HG02588 (cell line): ENCODE measurements around the gene CRTC3.
A peak's percentile ranks its signal among the peaks of the same experiment; 100 is the strongest.
"Not testable (repeated sequence)": the region's sequence is repeated elsewhere in the genome, so short reads cannot be mapped to it uniquely, and the experiment has no call there.

Source experiments
- ATAC-seq: cut with Tn5 transposase; IDR thresholded peaks from one replicate; pipeline ENCODE4 v1.9.1; 2021; ENCODE audit warnings: mild to moderate bottlenecking, moderate library complexity; ENCODE audit not compliant: unreplicated experiment

Gene CRTC3

DNA sequence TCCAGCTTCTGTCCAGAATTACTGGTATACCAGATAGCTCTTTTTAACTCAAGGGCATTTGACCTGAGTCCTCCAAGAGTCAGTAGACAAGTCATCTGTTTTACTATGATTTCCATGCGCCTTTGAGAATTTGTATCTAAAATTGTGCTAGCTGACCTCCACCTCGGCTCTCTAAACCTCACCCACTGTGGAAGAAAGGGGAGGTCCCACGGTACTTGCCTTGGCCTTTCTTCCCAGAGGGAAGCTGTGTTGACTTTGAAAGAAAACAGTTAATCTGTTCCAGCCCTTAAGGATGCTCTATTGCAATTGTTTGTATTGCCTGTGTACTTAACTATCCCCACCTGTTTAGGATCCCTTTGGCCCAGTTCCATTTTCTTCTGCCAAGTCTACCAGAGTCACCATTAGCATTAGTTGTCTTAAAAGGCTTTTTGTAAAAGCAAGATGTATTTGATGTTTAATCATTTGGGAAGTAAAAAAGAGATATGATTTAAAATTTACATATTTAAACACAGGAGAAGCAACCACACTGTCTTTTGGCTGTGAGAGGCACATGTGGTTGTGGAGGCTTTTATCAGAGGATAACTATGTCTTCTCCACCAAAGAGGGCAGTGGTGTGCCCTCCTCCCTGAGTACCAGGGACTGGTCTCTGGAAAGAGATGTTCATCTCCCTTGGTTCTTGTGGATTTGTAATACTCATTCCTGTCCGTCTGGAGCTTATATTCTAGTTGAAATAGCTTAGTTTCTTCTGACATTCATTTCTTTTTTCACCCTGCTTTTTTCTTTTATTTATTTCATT lies 88.8 kb downstream of the CRTC3 start:
- ATAC-seq: no peak

- ATAC-seq: no peak
These were observed 89.7 kb downstream of the CRTC3 start for GRCh38 chr15:90619468-90619867.

- no peak for ATAC-seq
These were observed 90.2 kb downstream of the CRTC3 start for GRCh38 chr15:90619939-90620338.

DNA sequence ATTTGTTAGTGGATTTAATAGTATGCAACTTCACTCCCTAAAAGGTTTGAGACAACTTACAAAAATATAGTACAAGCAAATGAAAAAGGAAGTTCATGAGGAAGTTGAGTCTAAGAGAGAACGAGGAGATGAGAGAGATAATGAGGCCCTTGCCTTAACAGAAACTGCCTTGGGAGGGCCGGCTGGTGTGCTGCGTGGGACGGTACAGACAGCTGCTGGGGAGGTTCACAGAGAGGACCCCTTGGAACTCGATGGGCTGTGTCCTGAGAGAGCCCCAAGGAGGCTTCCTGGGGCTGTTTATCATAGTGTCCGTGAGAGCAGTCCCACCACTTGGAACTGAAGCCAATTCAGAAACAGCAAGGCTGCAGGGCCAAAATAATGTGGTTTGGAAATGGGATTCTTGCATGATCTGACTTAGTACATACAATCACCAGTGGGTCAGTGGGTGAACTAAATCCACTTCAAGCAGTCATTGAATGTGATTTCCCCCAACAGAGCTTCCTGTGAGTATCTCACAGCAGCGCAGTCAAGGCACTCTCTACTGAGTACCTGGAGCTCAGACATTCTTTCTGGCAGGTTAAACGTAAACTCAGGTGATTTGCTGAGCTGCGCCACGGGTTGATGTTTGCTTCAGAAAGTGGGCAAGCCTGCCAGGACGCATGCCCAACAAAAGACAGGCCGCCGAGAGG lies 90.8 kb downstream of the CRTC3 start:
- peak; percentile 60 for ATAC-seq

GRCh38 chr15:90623854-90624253 lies 94.1 kb downstream of the CRTC3 start:
- ATAC-seq: no peak

- no peak for ATAC-seq
These were observed 94.7 kb downstream of the CRTC3 start for GRCh38 chr15:90624278-90624981.

- no peak for ATAC-seq
These were observed 95.3 kb downstream of the CRTC3 start for GRCh38 chr15:90625037-90625436.

DNA sequence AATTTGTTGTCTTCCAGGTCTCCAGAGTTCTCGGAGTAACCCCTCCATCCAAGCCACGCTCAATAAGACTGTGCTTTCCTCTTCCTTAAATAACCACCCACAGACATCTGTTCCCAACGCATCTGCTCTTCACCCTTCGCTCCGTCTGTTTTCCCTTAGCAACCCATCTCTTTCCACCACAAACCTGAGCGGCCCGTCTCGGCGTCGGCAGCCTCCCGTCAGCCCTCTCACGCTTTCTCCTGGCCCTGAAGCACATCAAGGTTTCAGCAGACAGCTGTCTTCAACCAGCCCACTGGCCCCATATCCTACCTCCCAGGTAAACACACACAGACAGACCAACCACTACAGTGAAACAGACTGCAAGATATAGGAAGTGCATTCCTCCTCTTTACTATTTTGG lies 99.5 kb downstream of the CRTC3 start:
- no peak for ATAC-seq

GRCh38 chr15:90633360-90633759 lies 103.6 kb downstream of the CRTC3 start:
- no peak for ATAC-seq

DNA sequence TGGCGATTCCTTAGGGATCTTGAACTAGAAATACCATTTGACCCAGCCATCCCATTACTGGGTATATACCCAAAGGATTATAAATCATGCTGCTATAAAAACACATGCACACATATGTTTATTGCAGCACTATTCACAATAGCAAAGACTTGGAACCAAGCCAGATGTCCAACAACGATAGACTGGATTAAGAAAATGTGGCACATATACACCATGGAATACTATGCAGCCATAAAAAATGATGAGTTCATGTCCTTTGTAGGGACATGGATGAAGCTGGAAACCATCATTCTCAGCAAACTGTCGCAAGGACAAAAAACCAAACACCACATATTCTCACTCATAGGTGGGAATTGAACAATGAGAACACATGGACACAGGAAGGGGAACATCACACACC lies 107.3 kb downstream of the CRTC3 start:
- ATAC-seq: not testable (repeated sequence)

DNA sequence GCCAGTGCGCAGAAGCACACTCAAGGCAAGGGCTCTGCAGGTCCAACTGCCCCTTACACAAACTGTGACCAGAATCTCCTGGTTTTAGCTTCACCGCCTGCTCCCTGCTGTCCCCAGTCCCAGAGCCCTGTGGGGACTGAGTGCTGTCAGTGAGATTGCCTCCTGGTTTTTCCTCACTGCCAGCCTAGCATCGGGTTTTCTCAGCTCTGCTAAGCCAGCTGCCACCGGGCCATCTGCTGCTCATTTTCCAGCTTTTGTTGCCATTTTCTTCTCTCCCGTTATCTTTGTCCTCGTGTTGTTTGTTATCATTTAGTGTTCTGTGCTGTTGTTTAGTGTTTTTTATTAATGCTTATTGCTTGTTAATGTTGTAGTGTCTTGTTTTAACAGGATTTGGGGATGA lies 108.0 kb downstream of the CRTC3 start:
- no peak for ATAC-seq

DNA sequence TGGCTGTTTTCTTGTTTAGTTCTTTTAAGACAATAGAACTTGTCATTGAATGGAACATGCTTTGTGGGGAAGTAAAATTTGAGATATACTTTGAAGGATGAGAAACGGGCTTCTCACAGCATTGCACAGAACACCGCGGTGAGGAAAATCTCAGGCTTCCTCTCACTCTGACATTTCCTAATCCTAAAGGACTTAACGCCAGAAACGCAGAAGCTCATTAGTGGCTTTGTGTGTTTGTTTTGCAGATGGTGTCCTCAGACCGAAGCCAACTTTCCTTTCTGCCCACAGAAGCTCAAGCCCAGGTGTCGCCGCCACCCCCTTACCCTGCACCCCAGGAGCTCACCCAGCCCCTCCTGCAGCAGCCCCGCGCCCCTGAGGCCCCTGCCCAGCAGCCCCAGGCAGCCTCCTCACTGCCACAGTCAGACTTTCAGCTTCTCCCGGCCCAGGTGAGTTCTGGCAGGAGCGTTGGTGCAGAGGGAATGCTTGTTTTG lies 108.5 kb downstream of the CRTC3 start:
- no peak for ATAC-seq

- no peak for ATAC-seq
These were observed 109.2 kb downstream of the CRTC3 start for GRCh38 chr15:90638963-90639362.

GRCh38 chr15:90640862-90641261 lies 111.1 kb downstream of the CRTC3 start:
- ATAC-seq: no peak

- ATAC-seq: no peak
These were observed 112.1 kb downstream of the CRTC3 start for GRCh38 chr15:90641581-90642463.

- ATAC-seq: no peak
These were observed 113.0 kb downstream of the CRTC3 start for GRCh38 chr15:90642464-90643300.

DNA sequence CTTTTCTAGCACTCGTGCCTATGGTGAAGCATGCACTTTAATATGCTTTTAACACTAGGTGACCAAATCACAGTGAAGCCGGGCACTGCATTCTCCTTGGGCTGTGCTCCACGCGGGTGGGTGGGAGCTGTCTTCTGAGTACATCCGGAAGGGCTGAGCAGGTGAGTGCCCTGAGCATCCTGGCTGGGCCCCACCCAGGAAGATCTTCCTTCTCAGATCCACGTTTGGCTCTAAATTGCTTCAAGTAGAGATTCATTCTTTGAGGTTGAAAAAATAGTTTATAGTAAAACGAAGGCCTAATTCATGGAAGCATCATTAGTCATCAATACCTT lies 113.5 kb downstream of the CRTC3 start:
- ATAC-seq: no peak

- no peak for ATAC-seq
These were observed 114.8 kb downstream of the CRTC3 start for GRCh38 chr15:90644526-90644925.

DNA sequence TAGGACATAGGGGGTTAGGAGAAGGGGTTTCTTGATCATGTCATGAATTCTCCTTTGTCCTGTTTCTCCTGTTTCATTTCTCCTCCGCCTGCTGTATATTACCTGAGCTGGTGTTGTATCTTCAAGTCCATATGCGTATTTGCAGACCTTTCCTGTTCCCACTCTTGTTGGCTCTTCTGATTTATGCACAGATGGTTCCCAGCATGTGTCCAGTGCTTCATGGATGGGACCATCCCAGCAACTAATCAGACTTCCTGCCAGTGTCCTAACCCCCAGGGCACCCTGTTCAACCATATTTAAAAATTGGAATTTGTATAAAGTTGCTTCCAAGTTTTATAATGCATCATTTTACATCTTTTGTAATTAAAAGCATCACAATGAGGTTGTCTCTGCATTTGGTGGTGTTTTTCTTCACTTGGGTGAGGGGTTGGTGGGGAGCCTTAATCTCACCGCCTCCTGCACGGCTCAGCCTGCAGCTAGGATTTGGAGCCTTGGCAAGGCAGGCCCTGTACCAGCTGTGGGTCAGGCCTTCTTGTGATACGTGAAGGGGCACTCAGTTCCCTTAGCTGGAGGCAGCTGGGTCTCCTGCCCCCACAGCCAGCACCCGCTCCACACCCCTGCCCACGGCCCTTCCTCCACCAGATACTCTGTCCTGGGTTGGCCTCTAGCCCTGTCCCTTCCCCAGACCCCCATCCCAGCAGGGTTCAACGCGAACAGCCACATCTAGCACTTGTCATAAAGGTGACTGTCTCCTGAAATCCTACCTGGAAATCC lies 115.4 kb downstream of the CRTC3 start:
- ATAC-seq: no peak
